Embryonic facial prominence (tissue), 1 donor: Measurements from ENCODE around the gene ALG12.
"Not testable (repeated sequence)": the region's sequence is repeated elsewhere in the genome, so short reads cannot be mapped to it uniquely, and the experiment has no call there.

Experiments used
- DNase-seq: peaks from one replicate; pipeline ENCODE4 v3.0.0-alpha.2; 2016; ENCODE audit errors: extremely low spot score

Gene ALG12

DNA sequence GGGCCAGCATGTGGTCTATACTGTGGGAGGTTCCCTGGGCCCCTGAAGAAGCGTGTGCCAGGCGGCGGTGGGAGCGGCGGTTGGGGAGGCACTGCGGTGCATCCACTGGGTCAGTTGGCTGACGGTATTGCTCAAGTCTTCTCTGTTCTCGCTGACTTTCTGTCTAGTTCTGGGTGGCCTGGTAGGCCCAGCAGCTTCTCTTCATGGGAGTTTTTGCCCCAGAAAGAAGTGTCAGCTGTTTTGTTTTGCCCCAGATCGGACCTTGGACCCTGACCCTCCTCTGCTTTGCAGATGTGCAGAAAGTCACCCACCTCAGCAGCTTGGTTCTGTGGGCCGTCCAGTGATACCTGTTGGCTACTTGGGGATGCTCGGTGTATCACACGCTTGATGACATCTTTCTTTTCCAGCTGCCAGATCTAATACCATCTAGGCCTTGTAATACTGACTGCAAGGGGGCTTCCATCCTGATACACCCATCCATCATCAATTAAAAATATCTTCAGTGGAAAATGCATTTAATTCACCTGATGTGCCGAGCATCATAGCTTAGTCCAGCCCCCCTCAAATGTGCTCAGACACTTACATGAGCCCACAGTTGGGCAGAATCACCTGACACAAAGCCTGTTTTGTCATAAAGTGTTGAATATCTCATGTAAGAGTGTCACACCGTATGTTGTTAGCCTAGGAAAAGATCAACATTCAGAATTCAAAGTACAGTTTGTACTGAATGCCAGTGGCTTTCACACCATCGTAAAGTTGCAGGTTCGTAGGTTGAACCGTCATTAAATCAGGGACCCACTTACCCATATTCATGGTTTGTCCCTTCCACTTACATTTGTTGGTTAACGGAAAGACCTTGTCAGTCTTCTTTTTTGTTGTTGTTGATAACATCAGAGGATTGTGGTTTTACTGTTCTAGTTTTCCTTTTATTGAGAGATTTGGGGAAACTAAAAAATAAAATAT, 50.7 kb downstream of the ALG12 start:
- no peak for DNase-seq

DNA sequence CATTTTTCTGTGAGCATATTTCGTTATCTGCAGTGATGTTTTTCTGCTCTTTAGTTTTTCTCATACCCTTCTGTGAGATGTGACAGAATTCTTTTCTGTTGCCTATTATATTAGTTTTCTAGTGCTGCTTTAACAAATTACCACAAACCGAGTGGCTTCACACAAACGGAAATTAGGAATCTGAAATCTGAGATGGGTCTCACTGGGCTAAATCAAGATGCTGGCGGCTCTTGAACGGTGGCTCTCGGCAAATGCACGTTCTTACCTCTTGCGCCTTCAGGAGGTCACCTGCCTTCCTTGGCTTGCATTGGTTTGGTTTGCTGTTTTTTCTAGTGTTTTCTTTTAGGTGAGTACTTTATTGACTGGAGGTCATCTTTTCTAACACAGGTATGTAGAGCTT, 51.6 kb downstream of the ALG12 start:
- DNase-seq = no peak

- no peak for DNase-seq
Measured at GRCh38 chr22:49866134-49866533, 52.1 kb downstream of the ALG12 start.

DNA sequence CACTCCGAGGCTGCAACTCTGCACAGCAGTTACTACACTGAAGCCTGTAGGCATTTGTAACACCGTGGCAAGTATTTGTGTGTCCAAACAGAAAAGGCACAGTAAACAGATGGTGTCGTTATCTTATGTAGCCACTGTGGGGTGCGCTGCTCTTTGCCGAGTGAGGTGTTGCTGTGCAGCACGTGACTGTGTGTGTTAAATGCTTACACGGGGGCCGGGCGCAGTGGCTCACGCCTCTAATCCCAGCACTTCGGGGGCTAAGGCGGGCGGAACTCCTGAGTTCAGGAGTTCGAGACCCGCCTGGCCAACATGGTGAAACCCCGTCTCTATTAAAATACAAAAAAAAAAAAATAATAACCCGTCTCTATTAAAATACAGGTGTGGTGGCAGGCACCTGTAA, 53.1 kb downstream of the ALG12 start:
- no peak for DNase-seq

DNA sequence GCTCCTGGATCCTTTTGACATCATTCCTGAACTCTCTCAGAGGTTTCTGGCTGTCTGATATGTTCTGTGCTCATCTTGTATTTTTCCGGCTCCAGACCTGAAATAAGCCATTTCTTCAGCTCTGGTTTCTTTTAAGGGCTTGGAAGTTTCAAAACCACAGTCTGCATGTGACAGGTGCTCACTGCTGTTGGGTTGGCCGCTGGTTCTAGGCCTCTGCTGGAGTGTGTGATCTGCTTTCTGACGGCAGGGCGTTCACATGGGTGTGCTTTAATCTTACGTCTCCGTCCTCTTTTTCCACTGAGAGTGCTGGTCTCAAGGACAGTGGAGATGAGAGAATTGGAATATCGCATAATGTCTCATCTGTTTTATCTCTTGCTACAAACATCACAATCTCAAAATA, 54.3 kb downstream of the ALG12 start:
- no peak for DNase-seq

- no peak for DNase-seq
Measured at GRCh38 chr22:49862496-49862776, 55.8 kb downstream of the ALG12 start.

DNA sequence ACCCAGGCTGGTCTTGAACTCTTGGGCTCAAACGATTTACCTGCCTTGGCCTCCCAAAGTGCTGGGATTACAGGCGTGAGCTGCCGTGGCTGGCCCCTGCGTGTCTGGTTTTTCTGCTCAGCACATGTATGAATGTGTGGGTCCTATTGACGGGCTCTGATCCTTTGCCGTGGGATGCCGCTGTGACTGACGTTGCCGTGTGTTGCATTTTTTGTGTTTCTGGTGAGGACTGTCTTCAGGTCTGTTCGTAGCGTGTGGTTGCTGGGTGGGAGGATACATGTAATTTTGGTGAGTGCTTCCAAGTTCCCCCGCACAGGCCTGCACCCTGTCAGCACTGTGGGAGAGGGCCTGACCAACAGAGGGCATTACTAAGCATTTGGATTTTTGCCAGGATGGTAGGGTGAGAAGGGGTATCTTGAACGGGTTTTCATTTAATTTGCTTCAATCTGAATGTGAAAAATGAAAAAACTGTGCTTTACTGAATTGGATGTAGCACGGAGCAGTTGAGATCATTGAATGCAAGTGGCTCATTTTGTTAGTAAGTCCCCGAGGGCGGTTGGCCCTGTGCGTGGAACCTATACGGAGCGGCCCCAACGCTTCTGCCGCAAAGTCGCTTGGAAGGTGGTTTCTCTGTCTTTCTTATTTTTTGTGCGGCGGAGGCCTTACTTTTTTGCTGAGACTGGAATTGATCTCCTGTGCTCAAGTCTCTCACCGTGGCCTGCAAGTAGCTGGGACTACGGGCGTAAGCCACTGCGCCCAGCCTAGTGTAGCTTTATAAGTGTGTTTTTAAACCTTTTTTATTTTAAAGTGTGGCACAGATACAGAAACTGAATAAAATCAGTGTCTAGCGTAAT, 56.4 kb downstream of the ALG12 start:
- DNase-seq = no peak

- DNase-seq = no peak
Measured at GRCh38 chr22:49858827-49859226, 59.4 kb downstream of the ALG12 start.

GRCh38 chr22:49856766-49857618, 61.2 kb downstream of the ALG12 start:
- DNase-seq = no peak

GRCh38 chr22:49856343-49856742, 61.9 kb downstream of the ALG12 start:
- DNase-seq = no peak

GRCh38 chr22:49855251-49855911, 62.9 kb downstream of the ALG12 start:
- DNase-seq = no peak

GRCh38 chr22:49853981-49854831, 64.0 kb downstream of the ALG12 start:
- DNase-seq = no peak

DNA sequence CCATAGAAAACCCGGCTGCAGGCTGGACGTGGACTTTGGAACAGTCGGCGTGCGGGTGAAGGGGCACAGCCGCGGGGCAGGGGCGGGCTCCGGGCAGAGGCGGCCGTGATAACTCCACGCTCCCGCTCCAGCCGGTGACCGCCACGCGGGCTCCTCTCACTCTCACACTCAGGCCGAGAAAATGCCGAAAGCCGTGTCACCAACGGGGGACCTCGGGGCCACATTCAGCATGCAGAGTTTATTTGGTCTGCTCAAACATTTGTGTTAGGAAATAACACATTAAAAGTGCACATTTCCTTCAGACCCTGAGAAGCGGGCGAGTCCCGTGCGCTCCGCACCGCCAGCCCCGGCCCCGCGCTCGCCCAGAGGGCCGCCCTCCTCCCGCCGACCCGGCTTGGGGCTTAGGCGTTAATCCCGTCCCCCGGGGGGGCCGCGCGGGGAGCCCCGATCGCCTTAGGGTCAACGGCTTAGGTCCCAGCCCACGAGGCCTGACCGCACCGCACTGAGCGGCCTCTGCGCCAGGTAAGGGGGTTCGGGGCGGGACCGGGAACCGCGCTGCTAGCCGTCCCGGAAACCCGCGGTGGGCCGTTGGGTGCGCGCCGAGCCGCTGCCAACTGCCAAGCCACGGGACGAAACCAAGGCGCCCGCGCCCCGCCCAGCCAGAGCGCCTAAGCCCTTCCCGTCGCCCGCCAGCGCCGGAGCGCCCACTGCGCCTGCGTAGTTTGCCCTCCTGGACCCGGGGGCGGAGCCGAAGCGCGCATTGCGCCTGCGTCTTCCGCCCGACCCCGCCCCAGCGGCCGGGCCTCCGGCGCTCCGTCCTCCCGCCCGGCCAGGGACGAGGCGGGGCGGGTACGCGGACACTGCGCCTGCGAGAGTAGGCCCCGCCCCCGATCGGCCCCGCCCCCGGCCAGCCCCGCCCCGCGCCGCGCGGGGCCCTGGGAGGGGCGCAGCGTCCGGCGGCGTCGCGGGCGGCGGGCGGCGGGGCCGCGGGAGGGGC, 65.0 kb downstream of the ALG12 start, which contains the start of gene ZBED4:
Gene ZBED4 (plus strand): TSS at position 947 of the 997 bp plus-strand sequence. CDS start 29,819 bp downstream, outside the sequence.
- peak; percentile 86 for DNase-seq

DNA sequence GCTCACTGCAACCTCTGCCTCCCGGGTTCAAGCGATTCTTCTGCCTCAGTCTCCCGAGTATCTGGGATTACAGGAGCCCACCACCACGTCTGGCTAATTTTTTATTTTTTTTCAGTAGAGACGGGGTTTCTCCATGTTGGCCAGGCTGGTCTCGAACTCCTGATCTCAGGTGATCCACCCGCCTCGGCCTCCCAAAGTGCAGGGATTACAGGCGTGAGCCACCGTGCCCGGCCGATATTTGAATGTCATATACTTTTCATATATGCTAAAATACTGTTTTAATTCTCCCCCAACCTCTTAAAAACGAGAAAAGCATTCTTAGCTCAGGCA, 65.7 kb downstream of the ALG12 start:
- DNase-seq = not testable (repeated sequence)

DNA sequence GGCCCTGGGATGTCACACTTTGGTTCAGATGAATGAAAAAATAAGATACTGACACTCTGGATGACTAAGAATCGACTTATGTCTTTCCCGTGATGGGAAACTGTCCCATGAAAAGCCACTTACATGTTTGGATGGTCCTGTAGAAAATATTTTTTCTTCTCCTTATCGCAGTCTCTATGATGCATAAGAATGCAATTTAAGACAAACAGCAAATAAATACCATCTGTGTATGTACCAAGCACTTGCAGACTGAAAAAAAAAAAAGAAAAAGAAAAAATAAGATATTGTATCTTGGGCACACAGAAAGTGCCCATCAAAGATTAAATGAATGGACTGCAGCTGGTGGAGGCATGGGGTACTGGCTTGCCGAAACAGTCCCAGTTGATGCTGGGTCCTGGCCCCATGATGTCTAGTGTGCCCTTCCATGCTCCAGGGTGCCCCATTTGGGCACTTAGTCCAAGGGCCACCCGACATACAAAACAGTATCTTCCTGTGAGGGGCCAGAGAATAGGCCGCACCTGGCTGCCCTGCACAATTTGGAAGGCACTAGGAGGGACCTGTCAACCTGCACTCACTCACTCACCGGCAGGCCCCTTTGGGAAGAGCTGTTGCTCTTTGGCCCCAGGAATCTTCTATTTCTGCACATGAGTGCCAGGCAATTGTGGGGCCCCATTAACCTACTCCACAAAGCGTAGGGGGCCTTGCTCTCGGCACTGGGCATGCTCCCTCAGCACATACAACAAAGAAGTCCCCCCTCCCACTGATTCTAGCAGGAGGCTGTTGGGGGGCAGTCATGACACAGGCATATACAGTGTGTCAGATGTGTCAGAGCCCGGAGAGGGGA, 67.1 kb downstream of the ALG12 start:
- no peak for DNase-seq
